HuH-7 (cell line): ENCODE data around the gene FLRT1.
"Not testable (repeated sequence)": the region's sequence is repeated elsewhere in the genome, so short reads cannot be mapped to it uniquely, and the experiment has no call there.

ENCODE experiments used
- DNase-seq: peaks from one replicate; pipeline ENCODE4 v3.0.0; 2011; ENCODE audit warnings: low spot score

The FLRT1 gene

GRCh38 chr11:64045700-64046099, 10.0 kb downstream of the FLRT1 start:
- no peak for DNase-seq

- DNase-seq: not testable (repeated sequence)
These were observed 11.6 kb downstream of the FLRT1 start for GRCh38 chr11:64047373-64047772.

GRCh38 chr11:64048042-64048854, 12.5 kb downstream of the FLRT1 start:
- no peak for DNase-seq

GRCh38 chr11:64049509-64049908, 13.8 kb downstream of the FLRT1 start:
- no peak for DNase-seq

- DNase-seq: no peak
These were observed 15.6 kb downstream of the FLRT1 start for GRCh38 chr11:64051297-64051696.

GRCh38 chr11:64052436-64052835, 16.7 kb downstream of the FLRT1 start:
- DNase-seq: no peak

GRCh38 chr11:64052938-64053622, 17.3 kb downstream of the FLRT1 start:
- no peak for DNase-seq

GRCh38 chr11:64053699-64054098, 18.0 kb downstream of the FLRT1 start:
- no peak for DNase-seq

GRCh38 chr11:64055077-64055476, 19.3 kb downstream of the FLRT1 start:
- DNase-seq: no peak

GRCh38 chr11:64056213-64056785, 20.6 kb downstream of the FLRT1 start:
- DNase-seq: no peak

GRCh38 chr11:64056861-64057260, 21.1 kb downstream of the FLRT1 start:
- no peak for DNase-seq

- DNase-seq: no peak
These were observed 22.2 kb downstream of the FLRT1 start for GRCh38 chr11:64057890-64058289.

GRCh38 chr11:64058494-64058893, 22.8 kb downstream of the FLRT1 start:
- DNase-seq: no peak

GRCh38 chr11:64059339-64060140, 23.8 kb downstream of the FLRT1 start:
- DNase-seq: no peak

- no peak for DNase-seq
These were observed 24.6 kb downstream of the FLRT1 start for GRCh38 chr11:64060263-64060860.

GRCh38 chr11:64060861-64061444, 25.2 kb downstream of the FLRT1 start:
- no peak for DNase-seq

- DNase-seq: no peak
These were observed 26.7 kb downstream of the FLRT1 start for GRCh38 chr11:64062185-64063039.

GRCh38 chr11:64063777-64064176, 28.0 kb downstream of the FLRT1 start:
- DNase-seq: no peak

- no peak for DNase-seq
These were observed 28.8 kb downstream of the FLRT1 start for GRCh38 chr11:64064374-64065140.

- DNase-seq: no peak
These were observed 29.4 kb downstream of the FLRT1 start for GRCh38 chr11:64065141-64065465.
